Cardiac fibroblast (primary cell): ENCODE measurements around the gene CTNNA1.

ENCODE experiments used
- DNase-seq, 2 donors: peaks; one replicate each; pipeline versions ENCODE4 v3.0.0 to v3.0.0-alpha.2; 2010; ENCODE audit warnings: low read depth in 2 of 2
- H3K4me3 ChIP-seq, 2 donors: replicated peaks in 1 of 2; 1 replicate in 1 of 2; 2 replicates in 1 of 2; pipeline ENCODE4 v1.5.1; 2011; ENCODE audit warnings: low read depth in 2 of 2, low read length in 2 of 2, mild to moderate bottlenecking in 2 of 2, moderate library complexity in 1 of 2
- CTCF ChIP-seq: IDR thresholded peaks from one replicate; pipeline ENCODE4 v1.5.1; 2011; ENCODE audit warnings: low read depth, mild to moderate bottlenecking, low read length, inconsistent platforms

Gene CTNNA1

GRCh38 chr5:138978080-138978479 is 224.9 kb downstream of the CTNNA1 start:
- no peak overlapping the region for H3K4me3 ChIP-seq
- no peak for TF ChIP-seq CTCF
- DNase-seq: peak in 1 of 2 donors; percentile 43

- DNase-seq: no peak
- H3K4me3 ChIP-seq: no peak overlapping the region
- TF ChIP-seq CTCF: no peak
These were observed 225.4 kb downstream of the CTNNA1 start for GRCh38 chr5:138978581-138978980.

GRCh38 chr5:138979684-138980280 is 226.6 kb downstream of the CTNNA1 start:
- no peak for TF ChIP-seq CTCF
- no peak for DNase-seq
- H3K4me3 ChIP-seq: no peak overlapping the region

GRCh38 chr5:138980441-138980840 is 227.2 kb downstream of the CTNNA1 start:
- no peak for DNase-seq
- no peak overlapping the region for H3K4me3 ChIP-seq
- TF ChIP-seq CTCF: no peak

- no peak for TF ChIP-seq CTCF
- DNase-seq: peak; percentile 65 to 78
- no peak overlapping the region for H3K4me3 ChIP-seq
These were observed 227.9 kb downstream of the CTNNA1 start for GRCh38 chr5:138981131-138981530.

GRCh38 chr5:138981586-138981985 is 228.4 kb downstream of the CTNNA1 start:
- no peak for TF ChIP-seq CTCF
- peak; percentile 32 to 36 for DNase-seq
- H3K4me3 ChIP-seq: no peak overlapping the region

- no peak for TF ChIP-seq CTCF
- DNase-seq: no peak
- no peak overlapping the region for H3K4me3 ChIP-seq
These were observed 230.8 kb downstream of the CTNNA1 start for GRCh38 chr5:138983984-138984383.
